Subcutaneous abdominal adipose tissue (tissue), 5 donors: ENCODE data around the gene PGAP6.

Experiments
- H3K27ac ChIP-seq: one replicate; pipeline ENCODE4 v1.7.0; 2013; ENCODE audit warnings: low read depth, mild to moderate bottlenecking, inconsistent platforms, low read length, moderate library complexity
- H3K27me3 ChIP-seq, 5 donors: one replicate each; pipeline ENCODE4 v1.7.0; 2013; ENCODE audit warnings: low read length in 5 of 5, inconsistent platforms in 1 of 5; ENCODE audit not compliant: control insufficient read depth in 5 of 5, insufficient read depth in 4 of 5
- H3K36me3 ChIP-seq, 5 donors: one replicate each; pipeline ENCODE4 v1.7.0; 2013; ENCODE audit warnings: low read length in 5 of 5; ENCODE audit not compliant: control insufficient read depth in 5 of 5, insufficient read depth in 5 of 5
- H3K4me1 ChIP-seq, 5 donors: one replicate each; pipeline ENCODE4 v1.7.0; 2013; ENCODE audit warnings: low read length in 5 of 5, mild to moderate bottlenecking in 3 of 5, moderate library complexity in 1 of 5; ENCODE audit not compliant: control insufficient read depth in 5 of 5, insufficient read depth in 5 of 5
- H3K4me3 ChIP-seq, 5 donors: one replicate each; pipeline ENCODE4 v1.7.0; 2013; ENCODE audit warnings: low read length in 5 of 5, low read depth in 1 of 5
- H3K9ac ChIP-seq, 5 donors: one replicate each; pipeline ENCODE4 v1.7.0; 2013; ENCODE audit warnings: low read length in 5 of 5, mild to moderate bottlenecking in 4 of 5, moderate library complexity in 3 of 5
- H3K9me3 ChIP-seq, 5 donors: one replicate each; pipeline ENCODE4 v1.7.0; 2013; ENCODE audit warnings: low read length in 5 of 5; ENCODE audit not compliant: control insufficient read depth in 5 of 5
- donor health status: healthy.
- donor health status: healthy.
- donor health status: healthy.
- donor health status: healthy.
- donor health status: healthy.

PGAP6 gene

DNA sequence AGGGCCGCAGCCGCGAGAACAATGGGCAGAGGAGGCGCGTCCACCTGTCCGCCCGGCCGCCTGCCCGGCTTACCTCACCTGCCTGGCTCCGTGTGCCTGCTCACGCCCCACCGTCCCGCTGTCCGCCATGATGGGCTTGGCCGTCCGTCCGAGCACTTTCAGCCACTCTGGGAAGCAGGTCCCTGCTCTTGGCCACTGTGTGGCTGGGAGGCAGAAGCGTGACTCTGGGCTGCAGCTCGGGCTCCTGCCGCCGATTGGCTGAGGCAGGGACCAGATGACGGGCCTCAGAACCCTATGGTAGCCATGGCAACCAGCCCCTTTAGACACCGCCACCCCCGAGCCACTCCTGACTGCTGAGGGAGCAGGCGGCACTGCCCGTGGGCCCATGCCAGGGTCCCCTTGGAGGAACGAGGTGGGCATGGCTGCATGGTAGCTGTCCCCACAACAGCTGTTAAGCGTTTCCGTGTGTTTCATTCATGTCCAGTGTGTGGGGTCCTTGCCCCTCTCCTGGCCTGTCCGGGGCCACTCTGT lies 20.4 kb downstream of the PGAP6 start:
- no peaks in the 10 kb centered on the region for H3K9me3 ChIP-seq
- H3K9ac ChIP-seq: no peak overlapping the region
- H3K27me3 ChIP-seq: peaks cover 11 to 25% (median 18%) of the 10 kb centered on the region in 5 donors
- H3K36me3 ChIP-seq: peaks cover 0 to 4% (median under 1%) of the 10 kb centered on the region in 5 donors
- H3K27ac ChIP-seq: no peak overlapping the region
- H3K4me3 ChIP-seq: no peak overlapping the region
- peaks cover 0 to 2% (median 0%) of the 10 kb centered on the region in 5 donors for H3K4me1 ChIP-seq

DNA sequence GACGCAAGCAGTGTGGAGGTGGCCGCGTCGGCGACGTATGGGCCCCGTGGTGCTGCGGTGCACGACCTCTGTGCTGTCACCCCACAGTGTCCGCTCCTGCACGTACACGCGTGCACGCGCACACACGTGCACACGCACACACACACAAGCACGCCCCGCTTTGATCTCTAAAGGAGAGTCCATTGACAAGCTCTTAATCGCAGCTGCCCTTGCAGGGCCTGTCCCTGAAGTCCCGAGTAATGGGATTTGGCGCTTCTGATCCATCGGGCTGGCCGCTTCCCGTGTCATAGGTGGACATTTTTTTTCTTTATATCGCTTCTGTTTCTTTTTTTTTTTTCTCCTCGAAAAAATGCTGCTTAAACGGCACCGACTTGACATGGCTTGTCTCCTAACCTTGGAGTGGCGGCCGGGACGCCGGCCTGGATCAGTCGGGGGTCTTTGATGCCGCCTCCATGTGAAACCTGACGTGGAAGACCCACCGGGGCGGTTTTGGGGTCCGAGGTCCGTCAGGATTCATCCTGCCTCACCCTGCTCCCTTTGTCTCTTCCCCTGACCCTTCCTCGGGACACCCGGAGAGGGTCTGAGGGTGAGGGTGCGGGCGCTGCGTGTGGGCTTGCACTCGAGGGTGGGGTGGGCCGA lies 21.0 kb downstream of the PGAP6 start:
- no peak overlapping the region for H3K9ac ChIP-seq
- H3K4me3 ChIP-seq: no peak overlapping the region
- H3K36me3 ChIP-seq: no peaks in the 10 kb centered on the region
- no peak overlapping the region for H3K27ac ChIP-seq
- H3K9me3 ChIP-seq: no peaks in the 10 kb centered on the region
- peaks cover 0 to 2% (median 0%) of the 10 kb centered on the region in 5 donors for H3K4me1 ChIP-seq
- H3K27me3 ChIP-seq: peaks cover 11 to 25% (median 18%) of the 10 kb centered on the region in 5 donors

DNA sequence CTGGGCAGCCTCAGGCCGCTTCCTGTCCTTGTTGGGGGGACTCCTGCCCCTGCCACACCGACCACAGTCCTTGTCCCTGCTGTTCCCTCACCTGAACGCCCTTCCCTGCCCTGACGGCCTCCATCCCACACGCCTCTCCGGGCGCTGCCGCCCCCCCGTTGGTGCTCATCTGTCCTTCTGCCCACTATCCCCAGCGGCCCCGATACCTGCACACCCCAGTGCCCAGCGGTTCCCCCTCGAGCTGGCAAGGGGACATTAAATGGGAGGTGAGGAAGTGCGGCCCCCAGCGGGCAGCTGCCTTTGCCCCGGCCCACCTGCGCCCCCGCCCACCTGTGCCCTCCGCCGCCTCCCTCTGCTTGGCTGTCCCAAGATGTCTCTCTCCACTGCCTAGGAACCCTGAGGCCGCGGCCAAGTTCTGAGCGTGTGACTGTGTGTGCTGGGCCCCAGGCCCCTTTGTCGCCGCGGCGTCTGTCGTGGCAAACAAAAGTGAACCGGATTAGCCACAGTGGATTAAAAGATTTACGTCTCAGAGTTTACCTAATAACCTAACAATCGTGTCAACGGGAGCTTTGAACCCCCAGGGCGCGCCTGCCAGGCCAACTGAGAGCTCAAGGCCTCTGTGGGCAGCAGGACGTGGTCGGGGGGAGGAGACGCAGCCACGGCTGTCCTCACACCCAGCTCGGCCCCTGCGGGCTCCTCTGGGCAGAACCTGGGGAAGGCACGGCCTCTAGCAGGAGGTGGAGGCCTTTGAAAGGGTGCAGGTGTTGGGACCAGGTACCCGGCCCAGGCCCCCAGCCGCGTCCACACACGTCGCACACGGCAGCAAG lies 21.7 kb downstream of the PGAP6 start:
- H3K9me3 ChIP-seq: no peaks in the 10 kb centered on the region
- peaks cover 0 to 2% (median 0%) of the 10 kb centered on the region in 5 donors for H3K4me1 ChIP-seq
- H3K36me3 ChIP-seq: no peaks in the 10 kb centered on the region
- no peak overlapping the region for H3K9ac ChIP-seq
- H3K27ac ChIP-seq: no peak overlapping the region
- H3K4me3 ChIP-seq: no peak overlapping the region
- H3K27me3 ChIP-seq: peaks cover 11 to 25% (median 18%) of the 10 kb centered on the region in 5 donors

DNA sequence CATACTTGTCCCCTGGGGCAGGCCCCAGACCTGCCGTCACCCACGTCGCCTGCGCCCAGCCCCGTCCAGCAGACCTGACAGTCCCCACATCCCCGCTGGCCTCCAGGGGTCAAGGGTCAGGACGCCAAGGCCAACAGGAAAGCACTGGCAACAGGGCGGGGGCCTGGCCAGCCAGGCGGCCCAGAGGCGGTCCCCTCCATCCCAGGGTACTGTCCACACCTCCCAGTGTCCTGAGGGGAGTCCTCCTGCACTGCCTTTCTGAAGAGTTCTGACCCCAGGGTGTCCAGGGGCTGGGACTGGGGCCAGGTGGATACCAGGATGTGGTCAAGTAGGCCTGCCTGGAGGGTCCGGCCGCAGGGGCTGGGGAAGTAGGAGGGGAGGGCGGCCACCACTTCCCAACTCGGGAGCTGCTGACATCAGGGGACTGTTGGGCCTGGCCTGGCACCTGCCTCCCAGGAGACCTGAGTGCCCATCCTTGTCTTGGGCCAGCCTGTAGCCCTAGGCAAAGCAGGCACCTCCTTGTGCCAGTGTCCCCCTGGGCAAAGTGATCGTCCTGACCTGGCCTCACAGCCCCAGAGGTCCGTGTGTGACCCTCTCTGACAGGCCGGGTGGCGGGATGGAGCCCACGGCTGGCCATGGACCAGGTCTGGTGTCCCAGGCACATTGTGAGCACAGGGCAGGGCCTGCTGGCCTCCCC lies 22.6 kb downstream of the PGAP6 start:
- H3K4me1 ChIP-seq: peaks cover 0 to 2% (median 0%) of the 10 kb centered on the region in 5 donors
- H3K36me3 ChIP-seq: no peaks in the 10 kb centered on the region
- no peak overlapping the region for H3K27ac ChIP-seq
- H3K9ac ChIP-seq: no peak overlapping the region
- H3K4me3 ChIP-seq: no peak overlapping the region
- peaks cover 4 to 17% (median 11%) of the 10 kb centered on the region in 5 donors for H3K27me3 ChIP-seq
- H3K9me3 ChIP-seq: no peaks in the 10 kb centered on the region

DNA sequence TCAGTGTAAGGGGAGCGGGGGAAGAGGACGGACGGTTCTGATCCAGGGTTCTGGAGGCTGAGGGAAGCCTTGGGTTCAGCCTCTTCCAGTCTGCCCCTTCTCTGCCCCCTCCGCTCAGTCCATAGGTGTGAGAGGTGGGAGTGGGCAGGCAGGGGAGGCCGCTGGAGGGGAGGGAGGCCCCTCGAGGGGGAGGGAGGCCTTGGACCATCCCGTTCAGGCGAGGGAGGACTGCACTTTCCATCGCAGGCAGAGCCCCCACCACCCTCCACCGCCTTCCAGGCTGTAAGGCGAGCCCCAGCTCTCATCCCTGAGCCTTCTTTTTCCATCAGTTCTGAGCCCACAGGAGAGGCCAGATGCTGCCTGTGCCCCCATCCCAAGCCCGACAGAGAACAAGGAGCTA lies 25.0 kb downstream of the PGAP6 start:
- no peaks in the 10 kb centered on the region for H3K36me3 ChIP-seq
- H3K9ac ChIP-seq: no peak overlapping the region
- no peak overlapping the region for H3K27ac ChIP-seq
- peaks cover 0 to 9% (median 6%) of the 10 kb centered on the region in 5 donors for H3K4me1 ChIP-seq
- no peak overlapping the region for H3K4me3 ChIP-seq
- no peaks in the 10 kb centered on the region for H3K9me3 ChIP-seq
- H3K27me3 ChIP-seq: peaks cover 0 to 3% (median 0%) of the 10 kb centered on the region in 5 donors

DNA sequence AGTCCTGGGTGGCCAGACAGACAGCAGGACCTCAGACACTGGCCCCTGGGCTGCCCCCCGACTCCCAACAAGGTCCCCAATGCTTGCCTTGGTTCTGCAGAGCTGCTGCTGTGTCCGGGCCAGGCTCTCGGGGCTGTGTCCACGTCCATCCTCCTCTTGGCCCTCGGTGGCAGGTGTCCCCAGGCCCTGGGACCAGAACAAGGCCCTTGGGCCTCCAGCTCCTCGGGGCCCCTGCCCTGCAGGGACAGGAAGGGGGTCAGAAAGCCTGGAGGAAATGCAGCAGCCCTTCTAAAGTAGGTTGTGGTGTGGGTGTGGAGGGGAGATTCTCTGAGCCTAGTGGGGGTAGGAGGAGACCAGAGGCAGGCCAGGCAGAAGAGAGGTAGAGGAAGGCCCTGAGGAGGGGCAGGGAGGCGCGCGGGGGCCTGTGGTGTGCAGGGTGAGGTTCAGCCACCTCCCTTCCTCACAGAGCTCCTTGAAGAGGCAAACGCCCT lies 26.8 kb downstream of the PGAP6 start:
- peaks cover 0 to 6% (median 0%) of the 10 kb centered on the region in 5 donors for H3K36me3 ChIP-seq
- H3K9me3 ChIP-seq: no peaks in the 10 kb centered on the region
- no peak overlapping the region for H3K27ac ChIP-seq
- peaks cover 0 to 17% (median 14%) of the 10 kb centered on the region in 5 donors for H3K4me1 ChIP-seq
- peak overlapping the region in 1 of 5 donors; percentile 30 for H3K9ac ChIP-seq
- H3K4me3 ChIP-seq: no peak overlapping the region
- no peaks in the 10 kb centered on the region for H3K27me3 ChIP-seq

DNA sequence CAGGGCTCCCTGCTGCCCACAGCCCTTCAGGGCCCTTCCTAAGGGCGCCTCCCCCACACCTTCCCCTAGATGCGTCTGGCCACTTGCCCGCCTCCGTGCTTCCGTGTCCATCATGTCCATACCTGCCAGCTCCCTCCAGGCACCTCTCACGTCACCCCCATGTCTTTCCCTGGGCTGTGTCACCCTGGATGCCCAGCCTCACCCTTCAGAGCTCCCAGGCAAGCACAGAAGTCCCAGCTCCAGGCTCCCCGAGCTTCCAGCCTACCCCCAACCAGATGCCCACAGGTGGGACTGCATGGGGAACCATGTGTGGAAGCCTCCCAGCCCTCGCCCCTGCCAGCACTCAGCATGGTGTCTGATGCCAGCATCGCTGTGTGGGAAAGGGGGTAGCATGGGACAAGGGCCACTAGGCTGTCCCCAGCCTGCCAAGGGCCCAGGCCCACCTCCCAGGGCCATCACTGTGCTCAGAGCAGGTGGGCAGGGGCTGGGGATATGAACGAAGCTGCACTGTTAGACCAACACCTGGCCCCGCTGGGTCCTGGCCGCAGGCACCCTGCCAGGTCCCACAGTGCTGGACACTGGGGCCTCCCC lies 27.4 kb downstream of the PGAP6 start:
- Histone ChIP-seq H3K9ac (no peak overlapping the region), H3K4me3 (no peak overlapping the region), H3K27ac (no peak overlapping the region)

DNA sequence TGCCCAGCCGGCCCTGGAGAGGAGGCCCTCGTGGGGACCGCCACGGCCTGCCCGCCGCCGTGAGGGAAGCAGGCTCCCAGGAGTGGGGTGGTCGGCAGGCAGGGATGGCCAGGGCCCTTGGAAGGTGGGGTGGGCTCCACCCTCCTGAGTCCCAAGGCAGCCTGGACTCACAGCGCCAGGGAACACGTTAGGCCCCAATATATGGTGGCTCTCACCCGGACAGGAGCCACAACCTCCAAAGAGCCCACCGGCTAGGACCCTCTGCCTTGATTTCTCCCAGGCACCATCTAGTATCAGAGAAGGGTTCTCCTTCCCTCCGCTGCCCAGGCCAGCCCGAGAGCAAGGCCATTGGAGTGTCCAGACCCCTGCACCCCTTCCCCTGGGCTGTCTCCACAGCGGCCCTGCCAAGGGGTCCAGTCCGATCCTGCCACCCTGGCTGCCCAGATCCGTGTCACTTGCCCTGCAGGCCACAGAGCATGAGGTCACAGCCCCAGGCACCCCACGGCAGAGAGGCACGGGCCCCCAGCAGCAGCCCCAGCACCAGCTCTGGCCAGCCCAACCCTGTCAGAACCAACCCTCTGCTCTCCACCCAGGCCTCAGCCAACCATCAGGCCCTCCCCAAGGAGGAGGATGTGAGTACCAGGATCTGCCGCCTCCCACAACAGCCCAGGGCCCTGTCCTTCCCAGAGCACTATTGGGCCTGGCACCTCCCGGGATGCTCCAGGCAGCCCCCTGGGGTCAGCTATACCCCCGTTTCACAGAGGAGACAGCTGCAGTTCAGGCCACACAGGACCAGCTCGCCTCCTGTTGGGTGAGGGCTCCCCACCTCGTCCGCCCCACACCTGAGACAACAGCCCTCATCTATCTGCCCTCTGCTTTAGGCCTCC lies 28.1 kb downstream of the PGAP6 start:
- peak overlapping the region in 3 of 5 donors; percentile 30 to 72 (median 39) for H3K9ac ChIP-seq
- H3K27ac ChIP-seq: no peak overlapping the region

More for the DNA sequence above, 27.4 kb downstream of the PGAP6 start:
- peaks cover 0 to 17% (median 14%) of the 10 kb centered on the region in 5 donors for H3K4me1 ChIP-seq
- no peaks in the 10 kb centered on the region for H3K9me3 ChIP-seq
- peaks cover 0 to 6% (median 0%) of the 10 kb centered on the region in 5 donors for H3K36me3 ChIP-seq
- H3K27me3 ChIP-seq: no peaks in the 10 kb centered on the region

More for the DNA sequence above, 28.1 kb downstream of the PGAP6 start:
- Histone ChIP-seq H3K36me3 (peaks cover 0 to 6% (median 3%) of the 10 kb centered on the region in 5 donors), H3K4me1 (peaks cover 0 to 17% (median 14%) of the 10 kb centered on the region in 5 donors), H3K27me3 (no peaks in the 10 kb centered on the region), H3K4me3 (peak overlapping the region in 4 of 5 donors; percentile 33 to 69 (median 42)), H3K9me3 (no peaks in the 10 kb centered on the region)
